T-helper 1 cell (primary cell): ENCODE measurements around the gene TAS2R14.
A peak's percentile ranks its signal among the peaks of the same experiment; 100 is the strongest.

Experiments used
- DNase-seq, 5 donors: peaks; one replicate each; pipeline ENCODE4 v3.0.0-alpha.2; 2012 to 2020
- total RNA-seq, 4 donors: gene quantifications; one replicate each; lab custom pipeline; 2026; lab: John Stamatoyannopoulos, UW

The TAS2R14 gene, protein sequence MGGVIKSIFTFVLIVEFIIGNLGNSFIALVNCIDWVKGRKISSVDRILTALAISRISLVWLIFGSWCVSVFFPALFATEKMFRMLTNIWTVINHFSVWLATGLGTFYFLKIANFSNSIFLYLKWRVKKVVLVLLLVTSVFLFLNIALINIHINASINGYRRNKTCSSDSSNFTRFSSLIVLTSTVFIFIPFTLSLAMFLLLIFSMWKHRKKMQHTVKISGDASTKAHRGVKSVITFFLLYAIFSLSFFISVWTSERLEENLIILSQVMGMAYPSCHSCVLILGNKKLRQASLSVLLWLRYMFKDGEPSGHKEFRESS
- 0 to 1.5 (median 0.80) reads per million in 4 donors for total RNA-seq

DNA sequence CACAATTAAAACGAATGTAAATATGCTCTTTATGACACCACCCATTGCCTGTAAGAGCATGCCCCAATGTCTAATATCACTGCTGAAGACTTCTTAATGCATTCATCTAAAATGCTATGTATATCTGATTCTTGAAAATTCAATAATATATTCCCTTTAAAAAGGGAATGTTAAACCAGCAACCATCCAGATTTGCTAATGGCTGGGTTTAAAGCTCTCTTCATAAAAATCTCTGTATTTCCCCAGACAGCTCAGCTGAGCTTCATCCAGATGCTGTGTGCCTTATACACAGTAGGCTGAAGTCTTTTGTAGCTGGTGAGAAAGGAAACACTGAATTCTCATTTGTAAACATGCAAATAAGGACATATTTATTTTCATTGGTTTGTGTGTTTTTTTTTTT lies at the start of gene TAS2R14:
TAS2R14 (minus strand) TSS at position 101 of the 400 bp plus-strand sequence; CDS start at position 45, 56 bp downstream.
- DNase-seq, result no peak

DNA sequence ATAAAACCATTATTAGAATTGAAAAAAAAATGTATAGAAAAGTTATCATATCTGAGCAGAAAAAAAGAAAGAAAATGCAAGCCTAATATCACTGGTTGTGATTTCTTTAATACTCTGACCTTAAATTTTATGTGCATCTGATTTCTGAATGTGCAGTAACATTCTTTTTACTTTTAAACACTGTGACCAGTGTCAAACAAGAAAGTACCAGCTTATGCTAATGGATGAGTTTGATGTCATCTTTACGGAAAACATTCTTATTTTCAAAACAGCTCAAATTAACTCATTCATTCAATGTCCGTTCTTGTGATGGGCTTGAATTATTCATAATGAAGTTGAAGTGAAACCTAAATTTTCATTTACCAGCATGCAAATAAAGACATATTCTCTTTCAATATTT lies 47.7 kb upstream of the TAS2R14 start, which contains the start of gene TAS2R50:
TAS2R50 (minus strand) TSS at position 101 of the 400 bp plus-strand sequence; CDS start at position 49, 52 bp downstream.
- no peak for DNase-seq

DNA sequence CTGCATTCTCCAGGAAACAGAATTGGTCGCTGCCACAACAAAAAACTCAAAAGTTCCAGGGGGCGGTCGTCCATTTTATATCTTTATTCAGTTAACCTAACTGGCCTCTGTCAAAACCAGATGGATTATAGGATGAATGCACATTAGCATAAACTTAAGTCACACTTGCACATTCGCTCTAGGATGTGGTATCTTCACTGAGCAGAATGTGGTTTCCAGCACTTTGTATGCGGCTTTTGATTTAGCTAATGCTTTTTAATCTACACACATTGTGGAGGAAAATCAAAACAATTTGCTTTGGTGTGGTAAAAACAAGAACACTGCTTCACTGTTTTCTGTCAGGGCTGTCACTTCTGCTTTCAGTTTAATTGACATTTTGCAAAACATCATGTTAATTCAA lies 43.2 kb upstream of the TAS2R14 start:
- DNase-seq, result peak in 3 of 5 donors; percentile 23 to 90 (median 41)

DNA sequence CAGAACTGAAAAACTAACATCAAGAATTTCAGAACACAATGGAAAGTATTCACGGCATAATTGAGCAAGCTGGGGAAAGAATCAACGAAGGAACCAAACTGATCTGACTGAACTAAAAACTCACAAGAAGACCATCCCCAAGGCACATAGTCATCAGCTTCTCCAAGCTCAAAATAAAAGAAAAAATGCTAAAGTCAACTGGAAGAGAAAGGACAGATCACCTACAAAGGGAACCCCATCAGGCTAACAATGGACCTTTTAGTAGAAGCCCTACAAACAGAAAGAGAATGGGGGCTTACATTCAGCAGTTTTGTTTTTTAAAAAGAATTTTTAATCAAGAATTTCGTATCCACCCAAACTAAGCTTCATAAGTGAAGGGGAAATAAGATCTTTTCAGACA lies 35.9 kb upstream of the TAS2R14 start:
- DNase-seq, result no peak

DNA sequence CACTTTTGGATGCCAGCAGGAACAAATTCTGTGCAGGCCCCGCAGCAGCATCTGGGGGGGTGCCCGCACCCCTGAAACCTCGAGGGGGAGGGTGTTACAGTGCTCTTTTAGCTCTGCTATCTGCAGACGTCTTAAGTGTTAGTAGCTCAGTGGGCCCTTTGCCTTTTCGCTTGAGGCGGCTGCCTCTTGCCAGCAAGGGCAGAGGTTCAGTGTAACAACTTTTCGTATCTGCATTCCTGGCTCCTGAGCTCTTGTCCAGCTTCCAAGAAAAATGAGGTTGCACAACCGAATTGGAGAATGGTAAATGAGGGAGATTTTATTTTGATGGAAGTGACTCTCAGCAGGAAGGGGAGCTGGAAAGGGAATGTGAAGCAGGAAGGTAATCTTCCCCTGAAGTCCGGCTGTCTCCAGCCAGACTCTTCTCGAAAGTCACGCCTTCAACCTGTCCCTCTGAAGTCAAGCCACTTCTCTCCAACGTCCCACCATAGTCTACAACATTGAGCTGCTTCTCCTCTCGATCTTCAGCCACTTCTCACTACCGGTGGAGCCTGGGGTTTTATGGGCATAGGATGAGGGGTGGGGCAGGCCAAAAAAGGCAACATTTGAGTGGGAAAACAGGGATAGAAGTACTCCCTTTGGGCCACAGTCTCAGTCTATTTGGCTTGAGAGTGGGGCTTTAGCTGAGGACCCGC lies 29.8 kb upstream of the TAS2R14 start:
- no peak for DNase-seq

DNA sequence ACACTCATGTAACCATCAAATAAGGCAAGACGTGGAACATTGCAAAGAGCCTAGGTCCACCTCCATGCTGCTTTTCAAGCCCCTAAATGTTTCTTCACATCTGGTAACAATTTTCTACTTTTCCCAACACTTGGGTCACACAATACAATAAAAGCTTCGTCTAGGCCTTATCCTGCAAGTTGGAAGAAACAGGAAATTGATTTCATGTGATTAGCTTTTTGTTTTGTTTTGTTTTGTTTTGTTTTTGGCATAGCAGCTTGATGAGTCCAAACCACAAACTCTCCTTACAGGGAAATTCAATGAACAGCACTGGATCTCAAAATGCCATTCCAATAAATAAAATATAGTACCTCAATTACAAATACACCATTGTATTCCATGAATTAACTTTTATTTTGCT lies 28.3 kb upstream of the TAS2R14 start:
- DNase-seq, result no peak

DNA sequence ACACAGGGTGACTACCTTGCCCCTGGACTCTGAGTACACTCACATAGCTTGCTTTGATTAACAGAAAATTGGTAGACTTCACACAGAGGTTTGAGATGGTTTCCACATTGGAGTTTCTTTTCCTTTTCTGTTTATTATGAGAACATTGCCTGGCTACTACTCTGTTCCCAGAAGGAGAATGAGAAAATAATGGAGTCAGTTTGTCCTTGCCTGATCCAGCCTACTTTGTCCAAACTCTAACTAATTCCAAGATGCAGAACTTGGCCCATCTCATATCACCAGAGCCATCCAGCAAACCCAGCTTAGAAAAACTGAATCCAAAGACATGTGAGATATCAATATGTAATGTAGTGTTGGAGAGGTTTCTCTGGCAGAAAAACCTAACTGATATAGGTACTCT lies 27.3 kb upstream of the TAS2R14 start:
- no peak for DNase-seq

DNA sequence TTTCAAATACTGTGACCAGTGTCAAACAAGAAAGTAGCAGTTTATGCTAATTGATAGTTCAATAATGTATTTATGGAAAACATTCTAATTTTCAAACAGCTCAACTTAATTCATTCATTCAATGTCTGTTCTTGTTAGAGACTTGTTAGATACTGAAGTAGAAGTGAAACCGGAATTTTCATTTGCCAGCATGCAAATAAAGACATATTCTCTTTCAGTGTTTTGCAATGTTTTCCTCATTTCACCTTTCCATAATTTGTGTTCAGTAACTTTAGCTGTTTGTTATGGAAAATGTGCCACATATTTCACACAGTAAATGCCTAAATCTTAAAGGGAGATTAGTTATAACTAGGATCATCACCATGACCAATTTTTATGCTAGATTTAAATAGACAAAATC lies 26.4 kb upstream of the TAS2R14 start:
- no peak for DNase-seq

DNA sequence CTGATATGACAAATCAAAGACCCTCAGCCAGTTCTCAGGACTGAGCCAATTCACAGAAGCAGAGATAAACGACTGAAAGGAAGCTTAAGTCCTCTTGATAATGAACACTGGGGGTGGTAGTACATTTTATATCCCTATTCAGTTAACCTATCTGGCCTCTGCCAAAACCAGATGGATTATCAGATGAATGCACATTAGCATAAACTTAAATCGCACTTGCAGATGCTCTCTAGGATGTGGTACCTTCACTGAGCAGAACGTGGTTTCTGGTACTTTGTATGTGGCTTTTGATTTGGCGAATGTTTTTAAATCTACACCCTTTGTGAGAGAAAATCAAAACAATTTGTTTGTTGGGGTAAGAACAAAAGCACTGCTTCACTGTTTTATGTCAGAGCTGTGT lies 21.1 kb upstream of the TAS2R14 start:
- DNase-seq, result peak in 1 of 5 donors; percentile 42

DNA sequence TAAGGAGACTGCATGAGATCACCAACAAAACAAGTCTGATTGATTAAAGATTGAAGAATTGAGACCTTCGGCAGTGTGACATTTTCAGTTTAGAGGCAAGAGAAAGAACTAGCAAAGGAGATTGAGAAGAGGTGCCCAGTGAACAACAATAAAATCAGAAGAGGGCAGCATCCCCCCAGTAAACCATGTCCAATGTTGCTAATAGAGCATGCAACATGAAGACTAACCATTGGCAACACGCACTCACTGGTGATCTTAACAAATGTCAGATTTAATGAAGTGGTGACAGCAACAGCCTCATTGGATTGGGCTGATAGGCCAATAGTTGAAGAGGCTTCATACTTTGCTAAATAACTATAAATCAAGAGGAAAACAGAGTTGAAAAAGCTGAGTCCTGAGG lies 20.7 kb upstream of the TAS2R14 start:
- peak in 1 of 5 donors; percentile 10 for DNase-seq

DNA sequence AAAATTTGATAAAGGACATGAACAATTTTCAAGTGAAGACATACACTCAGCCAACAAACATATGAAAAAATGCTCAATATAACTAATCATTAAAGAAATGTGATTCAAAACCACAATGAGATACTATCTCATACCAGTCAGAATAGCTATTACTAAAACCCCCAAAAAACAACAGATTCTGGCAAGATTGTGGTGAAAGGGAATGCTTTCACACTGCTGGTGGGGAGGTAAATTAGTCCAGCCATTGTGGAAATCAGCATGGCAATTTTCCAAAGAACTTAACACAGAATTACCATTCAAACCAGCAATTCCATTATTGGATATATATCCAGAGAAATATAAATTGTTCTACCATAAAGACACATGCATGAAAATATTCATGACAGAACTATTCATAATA lies 18.7 kb upstream of the TAS2R14 start:
- DNase-seq, result no peak

DNA sequence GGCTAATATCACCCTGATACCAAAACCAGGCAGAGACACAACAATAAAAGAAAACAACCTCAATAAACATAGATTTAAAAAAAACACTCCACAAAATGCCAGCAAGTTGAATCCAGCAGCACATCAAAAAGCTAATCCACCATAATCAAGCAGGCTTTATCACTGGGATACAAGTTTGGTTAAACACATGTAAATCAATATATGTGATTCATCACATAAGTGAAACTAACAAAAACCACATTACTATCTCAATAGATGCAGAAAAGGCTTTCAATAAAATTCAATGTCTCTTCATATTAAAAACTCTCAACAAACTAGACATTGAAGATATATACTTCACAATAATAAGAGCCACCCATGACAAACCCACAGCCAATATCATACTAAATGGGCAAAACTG lies 17.0 kb upstream of the TAS2R14 start:
- DNase-seq, result no peak

DNA sequence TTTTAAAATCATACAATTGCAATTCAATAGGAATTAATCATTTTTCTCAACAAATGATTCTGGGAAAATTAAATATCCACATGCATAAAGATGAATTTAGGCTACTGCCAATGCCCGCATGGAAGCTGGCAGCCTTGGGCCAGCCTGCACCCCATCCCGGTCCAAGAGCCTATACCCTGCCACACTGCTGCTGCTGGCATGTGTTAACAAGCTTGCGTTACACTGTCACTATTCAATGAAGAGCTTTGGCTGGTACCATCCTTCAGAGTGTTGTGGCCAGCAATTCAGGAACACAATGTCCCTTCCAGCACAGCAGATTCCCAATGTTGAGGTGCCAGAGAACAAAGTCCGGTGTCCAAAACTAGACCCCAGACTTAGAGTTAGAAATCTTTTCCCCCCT lies 13.6 kb upstream of the TAS2R14 start:
- DNase-seq, result no peak

DNA sequence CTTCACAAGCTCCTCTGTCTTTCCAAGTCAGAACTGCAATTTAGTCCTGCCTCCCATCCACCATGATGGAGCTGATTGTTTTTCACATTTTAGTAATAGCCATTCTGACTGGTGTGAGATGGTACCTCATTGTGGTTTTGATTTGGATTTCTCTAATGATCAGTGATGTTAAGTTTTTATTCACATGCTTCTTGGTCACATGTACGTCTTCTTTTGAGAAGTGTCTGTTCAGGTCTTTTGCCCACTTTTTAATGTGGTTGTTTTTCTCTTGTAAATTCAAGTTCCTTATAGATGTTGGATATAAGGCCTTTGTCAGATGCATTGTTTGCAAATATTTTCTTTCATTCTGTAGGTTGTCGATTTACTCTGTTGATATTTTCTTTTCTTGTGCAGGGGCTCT lies 4.1 kb upstream of the TAS2R14 start:
- DNase-seq, result no peak

DNA sequence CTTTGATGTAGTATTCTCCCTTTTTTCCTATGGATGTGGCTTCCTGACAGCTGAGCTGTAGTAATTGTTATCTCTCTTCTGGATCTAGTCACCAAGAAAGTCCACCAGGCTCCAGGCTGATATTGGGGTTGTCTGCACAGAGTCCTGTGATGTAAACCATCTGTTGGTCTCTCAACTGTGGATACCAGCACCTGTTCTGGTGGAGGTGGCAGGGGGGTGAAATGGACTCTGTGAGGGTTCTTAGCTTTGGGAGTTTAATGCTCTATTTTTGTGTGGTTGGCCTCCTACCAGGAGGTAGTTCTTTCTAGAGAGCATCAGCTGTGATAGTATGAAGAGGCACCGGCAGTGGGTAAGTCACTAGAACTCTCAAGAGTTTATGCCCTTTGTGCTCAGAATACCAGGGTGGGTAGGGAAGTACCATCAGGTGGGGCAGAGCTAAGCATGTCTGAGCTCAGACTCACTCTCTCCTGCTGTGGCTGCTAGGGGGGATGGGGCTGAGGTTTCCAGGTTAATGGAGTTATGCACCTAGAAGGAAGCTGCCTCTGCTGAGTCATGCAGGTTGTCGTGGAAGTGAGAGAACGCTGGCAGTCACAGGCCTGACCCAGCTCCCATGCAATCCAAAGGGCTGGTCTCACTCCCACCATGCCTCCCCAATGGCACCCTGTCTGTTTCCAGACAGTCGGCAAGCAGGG lies 3.0 kb upstream of the TAS2R14 start:
- no peak for DNase-seq

DNA sequence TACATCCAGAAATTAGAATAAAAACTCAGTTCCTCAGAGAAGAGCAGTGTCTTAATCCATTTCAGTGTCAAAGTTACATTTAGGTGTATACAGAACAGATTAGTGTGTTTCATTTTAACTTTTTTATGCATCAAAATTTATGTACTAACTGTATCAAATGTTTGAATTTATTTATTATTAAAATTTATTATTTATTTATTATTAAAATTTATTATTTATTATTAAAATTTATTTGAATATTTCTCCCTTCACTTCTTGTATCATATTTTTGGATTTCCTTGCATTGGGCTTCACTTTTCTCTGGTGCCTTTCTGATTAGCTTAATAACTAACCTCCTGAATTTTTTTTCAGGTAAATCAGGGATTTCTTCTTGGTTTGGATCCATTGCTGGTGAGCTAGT lies 2.3 kb upstream of the TAS2R14 start:
- no peak for DNase-seq

DNA sequence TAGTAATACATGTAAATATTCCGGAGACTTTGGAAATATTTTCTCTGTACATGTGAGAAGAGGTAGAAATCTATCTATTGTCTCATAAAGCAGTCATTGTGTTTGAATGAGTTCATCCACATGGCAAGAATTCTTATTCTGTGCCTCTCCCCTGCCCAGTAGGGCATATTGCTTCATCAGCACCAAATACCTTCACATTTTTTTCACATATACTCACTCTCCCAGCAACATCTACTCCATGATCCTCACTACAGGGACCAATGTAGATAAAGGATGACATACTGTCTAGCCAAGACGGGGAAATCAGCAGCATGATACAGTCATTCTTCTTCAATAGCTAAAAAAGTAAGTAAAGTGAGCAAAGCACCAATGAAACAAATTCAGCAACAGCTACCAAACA lies 1.3 kb upstream of the TAS2R14 start:
- DNase-seq, result no peak

DNA sequence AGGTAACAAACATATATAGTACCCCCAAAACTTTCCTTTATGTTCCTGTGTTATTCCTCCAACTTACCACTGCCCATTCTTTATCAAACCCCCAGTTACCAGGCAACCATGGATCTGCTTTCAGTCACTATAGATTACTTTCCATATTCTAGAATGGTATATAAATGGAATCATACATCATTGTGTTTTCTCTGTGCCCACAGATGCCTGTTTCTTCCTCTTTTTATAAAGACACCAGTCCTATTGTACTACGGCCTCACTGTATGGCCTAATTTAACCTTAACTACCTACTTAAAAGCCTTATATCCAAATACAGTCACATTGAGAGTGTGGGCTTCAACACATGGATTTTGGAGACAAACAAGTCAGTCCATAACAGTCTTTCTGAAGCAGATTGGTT lies 2.6 kb downstream of the TAS2R14 start:
- no peak for DNase-seq

DNA sequence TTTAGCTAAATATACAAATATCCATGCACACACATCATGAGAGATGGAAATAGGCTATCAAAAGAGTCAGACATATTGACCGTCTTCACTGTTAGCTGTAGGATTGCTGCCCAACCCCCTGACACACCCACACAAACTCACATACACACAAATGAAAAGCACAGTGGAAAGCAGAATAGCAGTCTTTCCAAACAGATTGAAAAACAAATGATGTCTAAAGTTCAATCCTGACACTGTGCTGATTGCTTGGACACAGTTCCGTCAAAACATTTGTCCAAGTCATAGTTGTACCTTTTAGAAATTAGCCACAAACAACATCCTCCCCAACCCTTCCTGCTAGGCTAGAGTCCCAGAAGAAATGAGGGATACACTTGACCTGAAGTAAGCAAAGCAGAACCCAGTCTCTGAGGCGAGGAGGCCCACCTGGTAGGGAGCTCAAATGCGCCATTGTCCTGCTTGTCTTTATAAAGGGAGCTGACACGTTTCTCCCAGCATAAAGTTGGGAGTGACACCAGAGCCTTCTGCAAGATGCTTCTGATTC lies 10.2 kb downstream of the TAS2R14 start, which contains the start of gene PRH2:
PRH2 (plus strand) TSS at position 491 of the 541 bp plus-strand sequence; CDS start at position 529, 38 bp downstream.
- DNase-seq, result no peak

DNA sequence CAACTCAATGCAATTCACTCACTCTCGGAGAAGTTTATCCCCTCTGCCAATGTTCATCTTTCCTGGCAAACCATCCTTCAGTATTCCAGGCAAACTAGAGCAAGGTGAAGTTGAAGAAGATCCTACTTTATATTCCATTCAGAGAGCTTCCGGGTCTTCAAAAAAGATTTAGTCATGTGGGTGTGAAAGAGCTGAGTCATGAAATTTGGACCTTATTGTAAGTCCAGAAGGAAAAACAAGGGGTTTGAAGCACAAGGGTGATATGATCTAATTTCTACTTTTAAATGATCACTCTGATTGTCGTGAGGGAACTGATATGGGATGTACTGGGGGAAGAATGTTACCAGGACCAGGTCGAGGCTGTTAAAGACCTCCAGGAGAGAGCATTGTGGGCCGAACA lies 12.8 kb downstream of the TAS2R14 start:
- no peak for DNase-seq

DNA sequence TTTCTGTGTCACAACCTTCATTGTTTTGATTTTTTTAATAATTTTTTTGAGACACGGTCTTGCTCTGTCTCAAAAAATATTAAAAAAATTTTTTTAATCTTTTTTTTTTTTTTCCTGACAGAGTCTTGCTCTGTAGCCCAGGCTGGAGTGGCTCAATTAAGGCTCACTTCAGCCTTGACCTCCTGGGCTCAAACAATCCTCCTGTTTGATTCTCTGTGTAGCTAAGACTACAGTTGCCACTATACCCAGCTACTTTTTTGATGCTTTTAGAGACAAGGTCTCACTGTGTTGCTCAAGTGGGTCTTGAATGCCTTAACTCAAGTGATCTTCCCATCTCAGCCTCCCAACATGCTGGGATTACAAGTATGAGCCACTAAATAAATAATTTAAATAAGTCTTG lies 19.3 kb downstream of the TAS2R14 start:
- no peak for DNase-seq

DNA sequence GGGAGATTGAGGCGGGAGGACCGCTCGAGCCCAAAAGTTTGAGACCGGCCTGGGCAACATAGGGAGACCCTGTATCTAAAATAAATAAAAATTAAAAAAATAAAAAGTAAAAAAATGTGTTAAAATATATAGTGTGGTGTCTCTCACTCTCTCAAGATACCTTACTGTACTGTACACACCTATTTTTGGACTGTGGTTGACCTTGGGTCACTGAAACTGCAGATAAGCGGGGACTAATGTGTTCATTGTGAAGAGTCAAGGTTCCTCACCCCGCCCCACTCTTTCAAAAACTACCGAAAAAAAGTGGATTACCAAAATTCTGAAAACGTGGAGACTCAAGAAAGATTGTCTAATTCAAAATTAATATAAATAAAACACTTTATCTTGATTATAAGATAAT lies 28.7 kb downstream of the TAS2R14 start:
- DNase-seq, result no peak

DNA sequence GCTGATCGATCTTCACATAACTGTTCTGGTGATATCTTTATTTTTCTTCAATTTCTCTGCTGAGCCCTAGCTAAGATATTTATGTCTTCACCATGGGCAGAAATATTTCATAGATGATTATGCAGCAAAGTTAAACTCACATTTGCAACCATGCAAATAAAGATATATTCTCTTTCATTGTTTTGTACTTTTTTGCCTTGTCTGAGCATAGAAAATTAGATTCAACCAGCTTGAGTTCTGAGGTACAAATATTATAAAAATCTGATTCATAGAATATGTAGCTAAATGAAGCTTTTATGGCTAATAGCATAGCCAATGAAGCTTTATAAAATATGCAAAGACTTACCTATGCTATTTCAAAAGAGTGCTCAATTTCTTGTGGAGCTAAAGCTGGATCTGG lies 29.6 kb downstream of the TAS2R14 start, which contains the start of gene TAS2R13:
TAS2R13 (minus strand) TSS at position 101 of the 400 bp plus-strand sequence. CDS start 264 bp downstream, outside the sequence.
- DNase-seq, result no peak
